Adrenal gland (tissue), 5 donors: ENCODE measurements around the gene DLG2.

Source experiments
- POLR2A ChIP-seq, 2 donors: fragments of 450-650 bp; IDR thresholded peaks; one replicate each; pipeline ENCODE4 v1.6.1; 2017; ENCODE audit warnings: antibody characterized with exemption in 2 of 2, mild to moderate bottlenecking in 2 of 2, moderate library complexity in 1 of 2
- TF ChIP-seq, protein P1 (sequence below), 6 experiments: fragments of 450-650 bp in 4 of 6; fragments of 200-600 bp in 2 of 6; sonication (generic) in 1 of 6; IDR thresholded peaks; 1 replicate in 5 of 6; 2 replicates in 1 of 6; pipeline versions ENCODE4 v1.5.1 to v1.8.0; 2016 to 2021; ENCODE audit warnings: antibody characterized with exemption in 6 of 6, mild to moderate bottlenecking in 2 of 6, moderate library complexity in 1 of 6
- donor health status: DM: no; HTN: no; CAD: no.

DNA sequence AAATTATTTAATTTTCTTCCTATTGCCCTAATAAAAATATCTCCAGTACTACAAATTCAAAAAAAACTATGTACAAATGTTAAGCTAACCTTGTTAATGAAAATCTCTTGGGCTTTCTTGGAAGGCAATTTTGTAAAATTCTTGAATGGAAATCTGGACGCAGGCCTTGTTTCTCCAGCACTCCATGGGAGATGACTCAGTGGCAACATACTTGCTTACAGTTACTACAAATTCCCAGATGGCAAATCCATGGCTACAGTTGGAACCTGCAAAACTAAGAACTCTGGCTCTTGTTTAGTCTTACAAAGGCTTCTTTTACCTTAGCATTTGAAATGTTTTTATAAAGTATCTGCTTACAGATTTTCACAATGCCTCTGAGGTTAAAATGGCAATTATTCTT, 725.2 kb downstream of the DLG2 start:
- TF ChIP-seq, protein P1, sequence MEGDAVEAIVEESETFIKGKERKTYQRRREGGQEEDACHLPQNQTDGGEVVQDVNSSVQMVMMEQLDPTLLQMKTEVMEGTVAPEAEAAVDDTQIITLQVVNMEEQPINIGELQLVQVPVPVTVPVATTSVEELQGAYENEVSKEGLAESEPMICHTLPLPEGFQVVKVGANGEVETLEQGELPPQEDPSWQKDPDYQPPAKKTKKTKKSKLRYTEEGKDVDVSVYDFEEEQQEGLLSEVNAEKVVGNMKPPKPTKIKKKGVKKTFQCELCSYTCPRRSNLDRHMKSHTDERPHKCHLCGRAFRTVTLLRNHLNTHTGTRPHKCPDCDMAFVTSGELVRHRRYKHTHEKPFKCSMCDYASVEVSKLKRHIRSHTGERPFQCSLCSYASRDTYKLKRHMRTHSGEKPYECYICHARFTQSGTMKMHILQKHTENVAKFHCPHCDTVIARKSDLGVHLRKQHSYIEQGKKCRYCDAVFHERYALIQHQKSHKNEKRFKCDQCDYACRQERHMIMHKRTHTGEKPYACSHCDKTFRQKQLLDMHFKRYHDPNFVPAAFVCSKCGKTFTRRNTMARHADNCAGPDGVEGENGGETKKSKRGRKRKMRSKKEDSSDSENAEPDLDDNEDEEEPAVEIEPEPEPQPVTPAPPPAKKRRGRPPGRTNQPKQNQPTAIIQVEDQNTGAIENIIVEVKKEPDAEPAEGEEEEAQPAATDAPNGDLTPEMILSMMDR (IDR thresholded peaks at IDR 0.05): no peak
- TF ChIP-seq POLR2A (IDR thresholded peaks at IDR 0.05): no peak
